SU-DHL-6 (cell line): Measurements from ENCODE around the gene NUP42.

Experiments
- EZH2phosphoT487 ChIP-seq: fragments of 200-600 bp; sonication (generic), shearing (Covaris generic); conservative IDR thresholded peaks from 2 replicates; pipeline ENCODE4 v1.6.1; 2018; ENCODE audit warnings: mild to moderate bottlenecking, antibody characterized with exemption, low read length, moderate library complexity, mixed read lengths
- TF ChIP-seq, protein P1 (sequence below): fragments of 200-600 bp; sonication (generic); IDR thresholded peaks from one replicate; pipeline ENCODE4 v1.5.1; 2017; ENCODE audit warnings: antibody characterized with exemption, mild to moderate bottlenecking, low read length, moderate library complexity; ENCODE audit not compliant: insufficient read depth, poor library complexity, severe bottlenecking

DNA sequence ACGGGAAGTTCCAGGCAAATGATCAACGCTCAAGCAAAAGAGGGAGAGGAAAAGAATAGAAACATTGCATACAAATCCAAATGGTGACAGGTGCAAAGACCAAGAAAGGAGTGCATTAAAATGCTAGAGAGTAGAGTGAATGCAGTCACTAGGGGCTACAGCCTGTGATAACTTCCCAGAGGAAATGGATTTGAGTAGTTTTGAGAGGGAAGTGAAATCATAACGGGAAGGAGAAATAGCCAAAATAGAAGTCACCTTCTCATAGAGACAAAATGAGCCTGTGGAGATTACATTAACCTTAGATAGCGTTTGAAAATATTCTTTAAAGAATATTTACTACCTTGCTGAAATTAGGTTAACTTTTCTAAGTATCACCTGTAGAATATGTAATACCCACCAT is 26.5 kb downstream of the NUP42 start:
- TF ChIP-seq, protein P1, sequence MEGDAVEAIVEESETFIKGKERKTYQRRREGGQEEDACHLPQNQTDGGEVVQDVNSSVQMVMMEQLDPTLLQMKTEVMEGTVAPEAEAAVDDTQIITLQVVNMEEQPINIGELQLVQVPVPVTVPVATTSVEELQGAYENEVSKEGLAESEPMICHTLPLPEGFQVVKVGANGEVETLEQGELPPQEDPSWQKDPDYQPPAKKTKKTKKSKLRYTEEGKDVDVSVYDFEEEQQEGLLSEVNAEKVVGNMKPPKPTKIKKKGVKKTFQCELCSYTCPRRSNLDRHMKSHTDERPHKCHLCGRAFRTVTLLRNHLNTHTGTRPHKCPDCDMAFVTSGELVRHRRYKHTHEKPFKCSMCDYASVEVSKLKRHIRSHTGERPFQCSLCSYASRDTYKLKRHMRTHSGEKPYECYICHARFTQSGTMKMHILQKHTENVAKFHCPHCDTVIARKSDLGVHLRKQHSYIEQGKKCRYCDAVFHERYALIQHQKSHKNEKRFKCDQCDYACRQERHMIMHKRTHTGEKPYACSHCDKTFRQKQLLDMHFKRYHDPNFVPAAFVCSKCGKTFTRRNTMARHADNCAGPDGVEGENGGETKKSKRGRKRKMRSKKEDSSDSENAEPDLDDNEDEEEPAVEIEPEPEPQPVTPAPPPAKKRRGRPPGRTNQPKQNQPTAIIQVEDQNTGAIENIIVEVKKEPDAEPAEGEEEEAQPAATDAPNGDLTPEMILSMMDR: no peak
- TF ChIP-seq EZH2phosphoT487: no peak
